HepG2 (cell line): ENCODE results near the gene ZFYVE28. TPM values are rescaled to one million over a fixed set of nuclear protein-coding genes. Genes with fewer than 3 reads are reported as not detected.

Experiments
- ATAC-seq: fragments of 200-7000 bp; cut with Tn5 transposase; 3 replicates; pipeline ENCODE4 v1.9.1; 2020; ENCODE audit warnings: mild to moderate bottlenecking, moderate library complexity
- BruUV-seq: library from RNA; stranded (reverse); fragments of 400-500 nt; replicated peaks from 2 replicates; lab custom pipeline; 2021; lab: Mats Ljungman, UMichigan
- CTCF ChIA-PET: fragments of 300-600 bp; formaldehyde crosslinking; extraction: SDS; loops from one replicate; lab custom pipeline; 2021; ENCODE audit warnings: low total read pairs, inconsistent platforms, low intra/inter-chr PET ratio; lab: Yijun Ruan, JAX
- POLR2A ChIA-PET: fragments of 350-600 bp; sonication (Branson Sonifier 250); formaldehyde crosslinking; loops from one replicate; lab custom pipeline; 2020; ENCODE audit warnings: antibody characterized with exemption, inconsistent platforms; lab: Yijun Ruan, JAX
- DNase-seq: peaks from one replicate; pipeline ENCODE4 v3.0.0-alpha.2; 2015; ENCODE audit warnings: low spot score
- FAIRE-seq: peaks from 3 replicates; lab custom pipeline; 2011; peaks lifted over from hg19 to GRCh38; lab: Jason Lieb, UNC
- H2AFZ ChIP-seq: one replicate; pipeline ENCODE4 v1.6.1; 2011; ENCODE audit warnings: low read length, inconsistent platforms
- H3K27ac ChIP-seq: fragments of 300-600 bp; 3 replicates; pipeline ENCODE4 v1.8.0; 2011; ENCODE audit warnings: mixed run types, mild to moderate bottlenecking, mixed read lengths, low read length, inconsistent platforms; ENCODE audit not compliant: insufficient read depth; ENCODE audit errors: extremely low read length
- H3K27me3 ChIP-seq, 2 experiments: fragments of 200-600 bp in 1 of 2; 2 replicates in 1 of 2; 3 replicates in 1 of 2; pipeline versions ENCODE4 v1.6.0 to v1.8.0; 2011; ENCODE audit warnings: low read length in 2 of 2, mild to moderate bottlenecking in 2 of 2, moderate library complexity in 2 of 2, inconsistent platforms in 1 of 2; ENCODE audit not compliant: insufficient read depth in 2 of 2, control insufficient read depth in 1 of 2
- H3K36me3 ChIP-seq, 2 experiments: fragments of 200-600 bp in 1 of 2; replicated peaks in 1 of 2; 2 replicates in 1 of 2; 3 replicates in 1 of 2; pipeline versions ENCODE4 v1.5.1 to v1.8.0; 2011; ENCODE audit warnings: low read length in 2 of 2, inconsistent platforms in 1 of 2; ENCODE audit not compliant: insufficient read depth in 2 of 2, control insufficient read depth in 1 of 2
- H3K4me1 ChIP-seq: 2 replicates; pipeline ENCODE4 v1.5.1; 2012; ENCODE audit warnings: low read length, inconsistent platforms; ENCODE audit not compliant: insufficient read depth
- H3K4me2 ChIP-seq: 2 replicates; pipeline ENCODE4 v1.6.0; 2011; ENCODE audit warnings: low read depth, low read length, inconsistent platforms
- H3K4me3 ChIP-seq, 3 experiments: fragments of 200-600 bp in 1 of 3; sonication (generic), shearing (Covaris generic) in 1 of 3; replicated peaks in 1 of 3; 2 replicates each; pipeline ENCODE4 v1.5.1; 2011 to 2016; ENCODE audit warnings: low read length in 3 of 3, inconsistent platforms in 2 of 3, low read depth in 2 of 3, mild to moderate bottlenecking in 2 of 3, control low read depth in 1 of 3, mixed read lengths in 1 of 3; ENCODE audit not compliant: insufficient read depth in 1 of 3
- H3K79me2 ChIP-seq: one replicate; pipeline ENCODE4 v1.6.1; 2011; ENCODE audit warnings: low read length, inconsistent platforms; ENCODE audit not compliant: insufficient read depth
- H3K9ac ChIP-seq: 2 replicates; pipeline ENCODE4 v1.6.0; 2011; ENCODE audit warnings: mild to moderate bottlenecking, low read depth, low read length, inconsistent platforms; ENCODE audit not compliant: insufficient read depth
- H3K9me3 ChIP-seq: 2 replicates; pipeline ENCODE4 v1.5.1; 2012; ENCODE audit warnings: mild to moderate bottlenecking, low read length
- H4K20me1 ChIP-seq: 2 replicates; pipeline ENCODE4 v1.6.0; 2011; ENCODE audit warnings: inconsistent platforms, mild to moderate bottlenecking, low read length, moderate library complexity; ENCODE audit not compliant: insufficient read depth
- GPN1 ChIP-seq: sonication (generic); formaldehyde crosslinking; IDR thresholded peaks from 2 replicates; pipeline ENCODE4 v1.5.1; 2020; ENCODE audit warnings: missing genetic modification reagents, borderline replicate concordance
- KDM2A ChIP-seq: sonication (generic); formaldehyde crosslinking; IDR thresholded peaks from 2 replicates; pipeline ENCODE4 v1.4.0; 2020; ENCODE audit warnings: low read depth, missing genetic modification reagents, borderline replicate concordance
- RFX5 ChIP-seq: IDR thresholded peaks from 2 replicates; pipeline ENCODE4 v1.6.1; 2011; ENCODE audit warnings: low read depth, low read length, improper control_type of control experiment
- STAG1 ChIP-seq: sonication (generic); formaldehyde crosslinking; IDR thresholded peaks from 2 replicates; pipeline ENCODE4 v1.4.0; 2020; ENCODE audit warnings: missing genetic modification reagents
- TRIM24 ChIP-seq: sonication (generic); formaldehyde crosslinking; IDR thresholded peaks from 2 replicates; pipeline ENCODE4 v1.8.0; 2022; ENCODE audit warnings: mild to moderate bottlenecking, missing genetic modification reagents
- ZFYVE20 ChIP-seq: sonication (generic); formaldehyde crosslinking; IDR thresholded peaks from 2 replicates; pipeline ENCODE4 v1.8.0; 2023; ENCODE audit warnings: low read depth, mild to moderate bottlenecking, moderate library complexity, missing genetic modification reagents, borderline replicate concordance
- ZNF136 ChIP-seq: sonication (generic); formaldehyde crosslinking; IDR thresholded peaks from 2 replicates; pipeline ENCODE4 v1.8.1; 2022; ENCODE audit warnings: low read depth, mild to moderate bottlenecking, moderate library complexity, missing genetic modification reagents
- ZNF644 ChIP-seq: IDR thresholded peaks from 2 replicates; pipeline ENCODE4 v1.6.1; 2016; ENCODE audit warnings: low read depth
- ZNF737 ChIP-seq: sonication (generic); formaldehyde crosslinking; IDR thresholded peaks from 2 replicates; pipeline ENCODE4 v1.5.0; 2020; ENCODE audit warnings: missing genetic modification reagents, mild to moderate bottlenecking, borderline replicate concordance
- ZNF792 ChIP-seq: IDR thresholded peaks from 2 replicates; pipeline ENCODE4 v1.6.1; 2016
- ZSCAN21 ChIP-seq: sonication (generic); formaldehyde crosslinking; IDR thresholded peaks from 2 replicates; pipeline ENCODE4 v1.8.0; 2022; ENCODE audit warnings: mild to moderate bottlenecking, missing genetic modification reagents, moderate library complexity, borderline replicate concordance
- WGBS: methylation state at CpG from one replicate; pipeline ENCODE4 v1.1.6; 2017; ENCODE audit warnings: low lambda C conversion rate; 5-methylcytosine and 5-hydroxymethylcytosine counted together
- in situ Hi-C: cut with HindIII; loops from 2 replicates; pipeline ENCODE4 v1.10.0; 2017; ENCODE audit warnings: low pct_unique_long_range_greater_than_20kb; ENCODE audit not compliant: extremely low pct_ligation_motif_present
- intact Hi-C: fragments of 100-400 bp; cut with micrococcal nuclease; formaldehyde crosslinking; loops from one replicate; pipeline ENCODE4 v1.10.0; 2022; ENCODE audit not compliant: unreplicated experiment
- polyA plus RNA-seq, 8 experiments: library from polyadenylated mRNA; depleted of rRNA in 3 of 8; stranded (reverse) in 7 of 8; unstranded in 1 of 8; fragments of >200 nt; fragmentation: Illumina TruSeq in 4 of 8; extraction: Trizol in 4 of 8; gene quantifications; 2 replicates each; pipeline versions ENCODE4 v1.2.1 to v1.2.3, GENCODE V29; 2011 to 2016; ENCODE audit warnings: low read depth in 4 of 8, missing spikeins in 1 of 8, mixed read lengths in 1 of 8; ENCODE audit not compliant: insufficient read depth in 1 of 8
- total RNA-seq, 5 experiments: library from RNA; depleted of rRNA; stranded (reverse); fragments of >200 nt; fragmentation: Illumina TruSeq; extraction: Trizol; gene quantifications; 2 replicates each; pipeline ENCODE4 v1.2.3, GENCODE V29; 2016; ENCODE audit warnings: low read depth in 1 of 5
- TF ChIP-seq, protein P1 (sequence below): sonication (generic); formaldehyde crosslinking; IDR thresholded peaks from 2 replicates; pipeline ENCODE4 v1.4.0; 2020; ENCODE audit warnings: mild to moderate bottlenecking, missing genetic modification reagents
- TF ChIP-seq, protein P2 (sequence below): sonication (generic); formaldehyde crosslinking; IDR thresholded peaks from 2 replicates; pipeline ENCODE4 v1.5.0; 2020; ENCODE audit warnings: mild to moderate bottlenecking, missing genetic modification reagents, moderate library complexity

ZFYVE28 gene
- total and polyA plus RNA-seq, 2 of the 13 experiments (the other 11 are each of a cell fraction or from before 2014, with no cell fraction given): 0.12 to 0.22 TPM

- no TSS peak for BruUV-seq
- peak; percentile 63 for ATAC-seq
- no peak for DNase-seq
- CTCF ChIA-PET: no interaction called here
- Histone ChIP-seq H3K4me3 (no peak overlapping the region), H4K20me1 (no peaks in the 10 kb centered on the region), H3K79me2 (no peaks in the 10 kb centered on the region), H3K9me3 (no peaks in the 10 kb centered on the region), H3K4me2 (no peak overlapping the region), H3K36me3 (no peaks in the 10 kb centered on the region), H2AFZ (no peak overlapping the region), H3K27ac (no peak overlapping the region), H3K27me3 (peaks cover 12 to 60% of the 10 kb centered on the region in 2 experiments; a peak in 4 of 5 replicates), H3K4me1 (no peaks in the 10 kb centered on the region), H3K9ac (no peak overlapping the region)
- TF ChIP-seq, protein P1, sequence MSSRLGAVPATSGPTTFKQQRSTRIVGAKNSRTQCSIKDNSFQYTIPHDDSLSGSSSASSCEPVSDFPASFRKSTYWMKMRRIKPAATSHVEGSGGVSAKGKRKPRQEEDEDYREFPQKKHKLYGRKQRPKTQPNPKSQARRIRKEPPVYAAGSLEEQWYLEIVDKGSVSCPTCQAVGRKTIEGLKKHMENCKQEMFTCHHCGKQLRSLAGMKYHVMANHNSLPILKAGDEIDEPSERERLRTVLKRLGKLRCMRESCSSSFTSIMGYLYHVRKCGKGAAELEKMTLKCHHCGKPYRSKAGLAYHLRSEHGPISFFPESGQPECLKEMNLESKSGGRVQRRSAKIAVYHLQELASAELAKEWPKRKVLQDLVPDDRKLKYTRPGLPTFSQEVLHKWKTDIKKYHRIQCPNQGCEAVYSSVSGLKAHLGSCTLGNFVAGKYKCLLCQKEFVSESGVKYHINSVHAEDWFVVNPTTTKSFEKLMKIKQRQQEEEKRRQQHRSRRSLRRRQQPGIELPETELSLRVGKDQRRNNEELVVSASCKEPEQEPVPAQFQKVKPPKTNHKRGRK (CRISPR knock-in tag): no peak
- TF ChIP-seq ZFYVE20 (CRISPR knock-in tag): no peak
- 0 out of 2 replicates have a peak, but pooled peaks have one; percentile 13 for TF ChIP-seq STAG1 (CRISPR knock-in tag)
- no peak for TF ChIP-seq TRIM24 (CRISPR knock-in tag)
- TF ChIP-seq ZNF136 (CRISPR knock-in tag): no peak
- TF ChIP-seq RFX5: no peak
- TF ChIP-seq ZSCAN21 (CRISPR knock-in tag): no peak
- no peak for TF ChIP-seq ZNF792 (CRISPR knock-in tag)
- no peak for TF ChIP-seq GPN1 (CRISPR knock-in tag)
- no peak for TF ChIP-seq ZNF644
- no peak for TF ChIP-seq ZNF737 (CRISPR knock-in tag)
- TF ChIP-seq KDM2A (CRISPR knock-in tag): no peak
- TF ChIP-seq, protein P2, sequence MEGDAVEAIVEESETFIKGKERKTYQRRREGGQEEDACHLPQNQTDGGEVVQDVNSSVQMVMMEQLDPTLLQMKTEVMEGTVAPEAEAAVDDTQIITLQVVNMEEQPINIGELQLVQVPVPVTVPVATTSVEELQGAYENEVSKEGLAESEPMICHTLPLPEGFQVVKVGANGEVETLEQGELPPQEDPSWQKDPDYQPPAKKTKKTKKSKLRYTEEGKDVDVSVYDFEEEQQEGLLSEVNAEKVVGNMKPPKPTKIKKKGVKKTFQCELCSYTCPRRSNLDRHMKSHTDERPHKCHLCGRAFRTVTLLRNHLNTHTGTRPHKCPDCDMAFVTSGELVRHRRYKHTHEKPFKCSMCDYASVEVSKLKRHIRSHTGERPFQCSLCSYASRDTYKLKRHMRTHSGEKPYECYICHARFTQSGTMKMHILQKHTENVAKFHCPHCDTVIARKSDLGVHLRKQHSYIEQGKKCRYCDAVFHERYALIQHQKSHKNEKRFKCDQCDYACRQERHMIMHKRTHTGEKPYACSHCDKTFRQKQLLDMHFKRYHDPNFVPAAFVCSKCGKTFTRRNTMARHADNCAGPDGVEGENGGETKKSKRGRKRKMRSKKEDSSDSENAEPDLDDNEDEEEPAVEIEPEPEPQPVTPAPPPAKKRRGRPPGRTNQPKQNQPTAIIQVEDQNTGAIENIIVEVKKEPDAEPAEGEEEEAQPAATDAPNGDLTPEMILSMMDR (CRISPR knock-in tag): peak; percentile 27; the same call in 1 of the 2 replicates
- intact Hi-C loops: no loop called here
- in situ Hi-C loops: no loop called here
- 7% methylated on average over 6 of the region's 6 CpGs for WGBS
- no peak for FAIRE-seq
- POLR2A ChIA-PET: no interaction called here
Observed at GRCh38 chr4:2384245-2384644, 34.2 kb downstream of the ZFYVE28 start.
